ENCODE measurements around the gene HEXD.

The HEXD gene

GRCh38 chr17:82400206-82400605, 17.9 kb upstream of the HEXD start:
- TF ChIP-seq L3MBTL2 (conservative IDR thresholded peaks at IDR 0.05) (no peak), CTBP1 (IDR thresholded peaks at IDR 0.05; ENCODE audit: borderline replicate concordance) (no peak), LEF1 (IDR thresholded peaks at IDR 0.05; ENCODE audit: borderline replicate concordance) (no peak), FOXK2 (IDR thresholded peaks at IDR 0.05) (no peak), SP1 (IDR thresholded peaks at IDR 0.05) (no peak), BHLHE40 (IDR thresholded peaks at IDR 0.05; ENCODE audit: borderline replicate concordance) (no peak), FOXA1 (IDR thresholded peaks at IDR 0.05) (no peak), ELF4 (IDR thresholded peaks at IDR 0.05) (no peak), FOXM1 (IDR thresholded peaks at IDR 0.05; ENCODE audit: borderline replicate concordance) (no peak), NFRKB (IDR thresholded peaks at IDR 0.05) (no peak), SUZ12 (IDR thresholded peaks at IDR 0.05) (no peak), ZNF384 (IDR thresholded peaks at IDR 0.05) (no peak), HDGF (IDR thresholded peaks at IDR 0.05; ENCODE audit: borderline replicate concordance) (no peak), TARDBP (IDR thresholded peaks at IDR 0.05) (no peak)
- TF ChIP-seq, protein P1, sequence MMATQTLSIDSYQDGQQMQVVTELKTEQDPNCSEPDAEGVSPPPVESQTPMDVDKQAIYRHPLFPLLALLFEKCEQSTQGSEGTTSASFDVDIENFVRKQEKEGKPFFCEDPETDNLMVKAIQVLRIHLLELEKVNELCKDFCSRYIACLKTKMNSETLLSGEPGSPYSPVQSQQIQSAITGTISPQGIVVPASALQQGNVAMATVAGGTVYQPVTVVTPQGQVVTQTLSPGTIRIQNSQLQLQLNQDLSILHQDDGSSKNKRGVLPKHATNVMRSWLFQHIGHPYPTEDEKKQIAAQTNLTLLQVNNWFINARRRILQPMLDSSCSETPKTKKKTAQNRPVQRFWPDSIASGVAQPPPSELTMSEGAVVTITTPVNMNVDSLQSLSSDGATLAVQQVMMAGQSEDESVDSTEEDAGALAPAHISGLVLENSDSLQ (IDR thresholded peaks at IDR 0.05) = no peak
- POLR2A ChIA-PET = no interaction called here
- DNase-seq (ENCODE audit: extremely low spot score) = no peak
- CTCF ChIA-PET = interaction anchor here (0.6 kb wide), 2 partner anchors 49 to 50 kb away, joined by 3 read pairs; no protein-coding TSS in a partner anchor

DNA sequence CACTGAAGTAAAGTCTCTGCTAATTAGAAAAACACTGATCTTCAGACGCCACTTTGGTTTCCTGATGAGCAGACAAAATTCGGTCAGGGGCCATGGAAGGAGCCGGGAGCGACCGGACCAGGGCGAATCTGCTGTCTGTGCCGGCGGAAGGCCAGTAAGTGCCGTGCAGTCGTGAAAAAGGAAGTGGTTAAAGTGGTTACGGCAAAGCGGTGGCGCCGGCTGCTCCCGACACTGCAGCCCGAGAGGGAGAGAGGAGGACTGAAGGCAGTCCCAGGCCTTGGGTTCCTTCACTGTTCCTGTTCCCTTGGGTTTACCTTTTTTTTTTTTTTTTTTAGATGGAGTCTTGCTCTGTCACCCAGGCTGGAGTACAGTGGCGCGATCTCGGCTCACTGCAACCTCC, 17.3 kb upstream of the HEXD start:
- ChIA-PET CTCF (no interaction called here), POLR2A (no interaction called here)
- no peak for DNase-seq (ENCODE audit: extremely low spot score)
- TF ChIP-seq FOXA1 (IDR thresholded peaks at IDR 0.05) (no peak), CTBP1 (IDR thresholded peaks at IDR 0.05; ENCODE audit: borderline replicate concordance) (no peak), ELF4 (IDR thresholded peaks at IDR 0.05) (no peak), TARDBP (IDR thresholded peaks at IDR 0.05) (no peak), ZNF384 (IDR thresholded peaks at IDR 0.05) (no peak), SUZ12 (IDR thresholded peaks at IDR 0.05) (no peak), SP1 (IDR thresholded peaks at IDR 0.05) (no peak), FOXM1 (IDR thresholded peaks at IDR 0.05; ENCODE audit: borderline replicate concordance) (no peak)
- TF ChIP-seq, protein P1 (IDR thresholded peaks at IDR 0.05) = no peak

GRCh38 chr17:82402865-82403264, 15.3 kb upstream of the HEXD start:
- POLR2A ChIA-PET = no interaction called here
- no peak for TF ChIP-seq LEF1 (IDR thresholded peaks at IDR 0.05; ENCODE audit: borderline replicate concordance)
- TF ChIP-seq FOXM1 (IDR thresholded peaks at IDR 0.05; ENCODE audit: borderline replicate concordance) = no peak
- no peak for TF ChIP-seq BHLHE40 (IDR thresholded peaks at IDR 0.05; ENCODE audit: borderline replicate concordance)
- no peak for TF ChIP-seq ZNF384 (IDR thresholded peaks at IDR 0.05)
- no peak for TF ChIP-seq SP1 (IDR thresholded peaks at IDR 0.05)
- TF ChIP-seq ARNT (IDR thresholded peaks at IDR 0.05) = no peak
- no peak for TF ChIP-seq SUZ12 (IDR thresholded peaks at IDR 0.05)
- TF ChIP-seq CTBP1 (IDR thresholded peaks at IDR 0.05; ENCODE audit: borderline replicate concordance) = no peak
- no peak for TF ChIP-seq TARDBP (IDR thresholded peaks at IDR 0.05)
- no peak for TF ChIP-seq L3MBTL2 (conservative IDR thresholded peaks at IDR 0.05)
- TF ChIP-seq FOXK2 (IDR thresholded peaks at IDR 0.05) = no peak
- TF ChIP-seq FOXA1 (IDR thresholded peaks at IDR 0.05) = no peak
- TF ChIP-seq HDGF (IDR thresholded peaks at IDR 0.05; ENCODE audit: borderline replicate concordance) = no peak
- TF ChIP-seq ELF4 (IDR thresholded peaks at IDR 0.05) = no peak
- no peak for DNase-seq (ENCODE audit: extremely low spot score)
- CTCF ChIA-PET = interaction anchor here (0.6 kb wide), 1 partner anchor 202 kb away, joined by 5 read pairs; no protein-coding TSS in a partner anchor

DNA sequence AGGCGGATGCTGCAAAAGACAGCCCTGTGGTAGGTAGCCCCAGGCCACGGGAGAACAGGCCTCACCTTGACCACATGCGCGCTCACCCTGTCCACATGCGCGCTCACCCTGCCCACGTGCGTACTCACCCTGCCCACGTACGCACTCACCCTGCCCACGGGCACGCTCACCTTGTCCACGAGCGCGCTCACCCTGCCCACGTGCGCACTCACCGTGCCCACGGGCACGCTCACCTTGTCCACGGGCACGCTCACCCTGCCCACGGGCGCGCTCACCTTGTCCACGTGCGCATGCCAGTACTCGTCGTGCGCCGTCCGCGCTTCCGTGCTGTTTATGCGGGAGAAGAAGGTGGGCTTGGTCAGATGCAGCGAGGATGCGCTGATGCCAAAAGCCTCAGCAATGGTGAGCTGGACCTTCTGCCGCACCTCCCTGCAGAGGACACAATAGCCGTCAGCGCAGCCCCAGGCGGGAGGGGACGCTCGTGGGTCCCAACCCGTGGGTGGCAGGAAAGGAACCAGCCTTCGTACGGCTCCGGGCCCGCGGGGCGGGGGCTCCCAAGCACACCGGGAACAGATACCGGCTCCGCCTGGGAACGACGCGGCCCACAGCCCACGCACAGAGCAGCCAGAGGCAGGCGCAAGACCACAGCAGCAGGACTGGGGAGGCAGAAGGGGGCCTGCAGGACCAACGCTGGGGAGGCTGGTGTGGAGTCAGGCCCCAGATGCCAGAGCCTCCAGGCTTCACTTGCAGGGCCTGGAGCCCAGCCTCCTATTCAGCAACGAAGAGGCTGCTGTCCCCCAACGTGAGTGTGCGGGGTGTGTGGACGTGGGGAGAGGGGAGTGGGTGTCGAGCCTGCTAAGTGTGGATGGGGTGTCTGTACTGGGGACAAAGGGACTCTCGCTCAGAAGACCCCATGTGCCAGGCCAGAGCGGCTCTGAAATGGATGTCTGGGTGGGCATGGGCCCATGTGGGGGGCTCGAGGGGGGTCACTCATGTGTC, 14.2 kb upstream of the HEXD start:
- ChIA-PET CTCF (interaction anchor here (0.6 kb wide), 1 partner anchor 203 kb away, joined by 5 read pairs; no protein-coding TSS in a partner anchor), POLR2A (no interaction called here)
- DNase-seq (ENCODE audit: extremely low spot score) = no peak
- TF ChIP-seq FOXK2 (IDR thresholded peaks at IDR 0.05) = no peak
- no peak for TF ChIP-seq LEF1 (IDR thresholded peaks at IDR 0.05; ENCODE audit: borderline replicate concordance)
- TF ChIP-seq FOXA1 (IDR thresholded peaks at IDR 0.05) = no peak
- TF ChIP-seq, protein P1 (IDR thresholded peaks at IDR 0.05) = no peak
- TF ChIP-seq L3MBTL2 (conservative IDR thresholded peaks at IDR 0.05) = no peak
- TF ChIP-seq NFRKB (IDR thresholded peaks at IDR 0.05) = no peak
- no peak for TF ChIP-seq BHLHE40 (IDR thresholded peaks at IDR 0.05; ENCODE audit: borderline replicate concordance)
- TF ChIP-seq SP1 (IDR thresholded peaks at IDR 0.05) = no peak
- TF ChIP-seq SUZ12 (IDR thresholded peaks at IDR 0.05) = no peak
- no peak for TF ChIP-seq ZNF384 (IDR thresholded peaks at IDR 0.05)
- TF ChIP-seq TARDBP (IDR thresholded peaks at IDR 0.05) = no peak
- no peak for TF ChIP-seq ELF4 (IDR thresholded peaks at IDR 0.05)
- TF ChIP-seq CTBP1 (IDR thresholded peaks at IDR 0.05; ENCODE audit: borderline replicate concordance) = no peak
- no peak for TF ChIP-seq ARNT (IDR thresholded peaks at IDR 0.05)

DNA sequence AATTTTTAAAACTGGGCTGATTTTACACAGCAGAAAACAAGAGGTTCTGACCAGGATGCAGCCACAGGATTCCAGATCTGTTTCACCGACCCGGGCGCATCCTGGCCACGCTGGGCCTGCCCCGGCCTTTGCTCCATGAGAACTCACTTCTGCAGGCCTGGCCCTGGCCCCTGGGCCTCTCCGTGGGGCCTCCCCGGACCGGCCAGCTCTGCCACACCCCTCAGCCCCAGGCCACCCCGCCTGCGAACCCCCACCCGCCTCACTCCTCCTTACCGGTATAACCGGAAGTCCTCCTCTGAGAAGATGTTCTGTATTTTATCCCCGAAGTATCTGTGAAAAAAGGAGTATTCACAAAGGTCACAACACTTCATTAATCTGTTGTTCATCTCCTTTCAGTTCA, 13.1 kb upstream of the HEXD start:
- DNase-seq (ENCODE audit: extremely low spot score) = no peak
- POLR2A ChIA-PET = no interaction called here
- CTCF ChIA-PET = no interaction called here
- no peak for TF ChIP-seq FOXK2 (IDR thresholded peaks at IDR 0.05)
- no peak for TF ChIP-seq TARDBP (IDR thresholded peaks at IDR 0.05)
- TF ChIP-seq ELF4 (IDR thresholded peaks at IDR 0.05) = no peak
- TF ChIP-seq L3MBTL2 (conservative IDR thresholded peaks at IDR 0.05) = no peak
- TF ChIP-seq ARNT (IDR thresholded peaks at IDR 0.05) = no peak
- TF ChIP-seq FOXA1 (IDR thresholded peaks at IDR 0.05) = no peak
- no peak for TF ChIP-seq LEF1 (IDR thresholded peaks at IDR 0.05; ENCODE audit: borderline replicate concordance)
- TF ChIP-seq, protein P1 (IDR thresholded peaks at IDR 0.05) = no peak
- no peak for TF ChIP-seq SP1 (IDR thresholded peaks at IDR 0.05)
- TF ChIP-seq CTBP1 (IDR thresholded peaks at IDR 0.05; ENCODE audit: borderline replicate concordance) = no peak
- no peak for TF ChIP-seq NFRKB (IDR thresholded peaks at IDR 0.05)
- TF ChIP-seq SUZ12 (IDR thresholded peaks at IDR 0.05) = no peak
- no peak for TF ChIP-seq HDGF (IDR thresholded peaks at IDR 0.05; ENCODE audit: borderline replicate concordance)
- TF ChIP-seq BHLHE40 (IDR thresholded peaks at IDR 0.05; ENCODE audit: borderline replicate concordance) = no peak

All from HEK293T (cell line).